MM.1S (cell line): Measurements from ENCODE around the gene BCL3.
A peak's percentile ranks its signal among the peaks of the same experiment; 100 is the strongest.

Source experiments
- DNase-seq: peaks from one replicate; pipeline ENCODE4 v3.0.0-alpha.2; 2015
- H2AFZ ChIP-seq: fragments of 300-600 bp; sonication (generic); 2 replicates; pipeline ENCODE4 v1.6.0; 2016; ENCODE audit warnings: antibody characterized with exemption, low read length
- H3F3A ChIP-seq: fragments of 300-600 bp; sonication (generic); 2 replicates; pipeline ENCODE4 v1.6.1; 2016; ENCODE audit warnings: mild to moderate bottlenecking, antibody characterized with exemption, low read length, moderate library complexity, mixed read lengths; ENCODE audit not compliant: insufficient read depth
- H3K27ac ChIP-seq: fragments of 300-600 bp; sonication (generic); 2 replicates; pipeline ENCODE4 v1.5.1; 2016; ENCODE audit warnings: mild to moderate bottlenecking, low read length
- H3K27me3 ChIP-seq: fragments of 300-600 bp; sonication (generic); replicated peaks from 2 replicates; pipeline ENCODE4 v1.6.0; 2016; ENCODE audit warnings: low read length; ENCODE audit not compliant: insufficient read depth
- H3K36me3 ChIP-seq: fragments of 300-600 bp; sonication (generic); replicated peaks from 2 replicates; pipeline ENCODE4 v1.6.1; 2016; ENCODE audit warnings: mild to moderate bottlenecking, low read length, mixed read lengths; ENCODE audit not compliant: insufficient read depth
- H3K4me1 ChIP-seq: fragments of 300-600 bp; sonication (generic); 2 replicates; pipeline ENCODE4 v1.6.1; 2016; ENCODE audit warnings: low read length, mixed read lengths
- H3K4me2 ChIP-seq: fragments of 300-600 bp; sonication (generic); 2 replicates; pipeline ENCODE4 v1.6.0; 2016; ENCODE audit warnings: low read depth, low read length
- H3K4me3 ChIP-seq: fragments of 300-600 bp; sonication (generic); 2 replicates; pipeline ENCODE4 v1.5.1; 2016; ENCODE audit warnings: low read length, mixed read lengths
- H3K79me2 ChIP-seq: fragments of 300-600 bp; sonication (generic); 2 replicates; pipeline ENCODE4 v1.6.1; 2016; ENCODE audit warnings: mixed run types, low read length, mixed read lengths
- H3K9ac ChIP-seq: fragments of 300-600 bp; sonication (generic); 2 replicates; pipeline ENCODE4 v1.6.1; 2016; ENCODE audit warnings: low read length, mixed read lengths
- H3K9me2 ChIP-seq: fragments of 300-600 bp; sonication (generic); replicated peaks from 2 replicates; pipeline ENCODE4 v1.6.1; 2016; ENCODE audit warnings: mild to moderate bottlenecking, low read length, mixed read lengths; ENCODE audit not compliant: insufficient read depth
- H3K9me3 ChIP-seq: fragments of 300-600 bp; sonication (generic); replicated peaks from 2 replicates; pipeline ENCODE4 v1.6.1; 2016; ENCODE audit warnings: mild to moderate bottlenecking, low read length, mixed read lengths; ENCODE audit not compliant: insufficient read depth
- H4K20me1 ChIP-seq: fragments of 300-600 bp; sonication (generic); 2 replicates; pipeline ENCODE4 v1.6.1; 2016; ENCODE audit warnings: mild to moderate bottlenecking, low read length, moderate library complexity, mixed read lengths; ENCODE audit not compliant: insufficient read depth
- CTCF ChIP-seq: fragments of 300-600 bp; sonication (generic); IDR thresholded peaks from 2 replicates; pipeline ENCODE4 v1.5.1; 2016; ENCODE audit warnings: antibody characterized with exemption, low read length, mixed read lengths
- EZH2 ChIP-seq: fragments of 300-600 bp; sonication (generic); optimal IDR thresholded peaks from 2 replicates; pipeline ENCODE3; 2017; ENCODE audit warnings: low read depth, mild to moderate bottlenecking, antibody characterized with exemption, low read length, mixed read lengths
- EZH2phosphoT487 ChIP-seq: fragments of 300-600 bp; sonication (generic); IDR thresholded peaks from 2 replicates; pipeline ENCODE4 v1.6.1; 2018; ENCODE audit warnings: antibody characterized with exemption, low read length

Gene BCL3

GRCh38 chr19:44747739-44748425 lies 626 bp upstream of the BCL3 start:
- Histone ChIP-seq H4K20me1 (no peaks in the 10 kb centered on the region), H3K4me3 (peak overlapping the region; percentile 80), H3K79me2 (peaks cover 28% of the 10 kb centered on the region), H3K9ac (peak overlapping the region; percentile 86), H3K9me2 (no peaks in the 10 kb centered on the region), H3K36me3 (no peaks in the 10 kb centered on the region), H3K27ac (peak overlapping the region; percentile 97), H3K4me1 (peaks cover 38% of the 10 kb centered on the region), H2AFZ (peak overlapping the region; percentile 93), H3K9me3 (no peaks in the 10 kb centered on the region), H3K27me3 (0 out of 2 replicates have a peak, but pooled peaks cover 11% of the 10 kb centered on the region), H3F3A (peaks cover 17% of the 10 kb centered on the region), H3K4me2 (peak overlapping the region; percentile 100)
- no peak for DNase-seq
- TF ChIP-seq EZH2phosphoT487 (no peak), EZH2 (no peak), CTCF (no peak)

GRCh38 chr19:44749292-44749691 lies 784 bp downstream of the BCL3 start:
- 0 out of 2 replicates have a peak, but pooled peaks cover 11% of the 10 kb centered on the region for H3K27me3 ChIP-seq
- no peaks in the 10 kb centered on the region for H4K20me1 ChIP-seq
- no peaks in the 10 kb centered on the region for H3K9me3 ChIP-seq
- peak overlapping the region; percentile 52; the same call in 1 of the 2 replicates for H3K27ac ChIP-seq
- no peak overlapping the region for H2AFZ ChIP-seq
- DNase-seq, result no peak
- H3K4me1 ChIP-seq, result peaks cover 41% of the 10 kb centered on the region
- H3K36me3 ChIP-seq, result no peaks in the 10 kb centered on the region
- H3K79me2 ChIP-seq, result peaks cover 28% of the 10 kb centered on the region
- H3F3A ChIP-seq, result peaks cover 27% of the 10 kb centered on the region
- TF ChIP-seq EZH2, result no peak
- no peak for TF ChIP-seq EZH2phosphoT487
- TF ChIP-seq CTCF, result no peak
- H3K9me2 ChIP-seq, result no peaks in the 10 kb centered on the region
- peak overlapping the region; percentile 83 for H3K4me2 ChIP-seq
- H3K4me3 ChIP-seq, result peak overlapping the region; percentile 73
- peak overlapping the region; percentile 83 for H3K9ac ChIP-seq

- Histone ChIP-seq H3K4me1 (peaks cover 44% of the 10 kb centered on the region), H3K9ac (peak overlapping the region; percentile 83; the same call in 1 of the 2 replicates), H3F3A (peaks cover 24% of the 10 kb centered on the region), H3K4me3 (no peak overlapping the region), H3K9me2 (no peaks in the 10 kb centered on the region), H3K27ac (no peak overlapping the region), H2AFZ (no peak overlapping the region), H3K79me2 (peaks cover 34% of the 10 kb centered on the region), H3K9me3 (no peaks in the 10 kb centered on the region), H3K27me3 (0 out of 2 replicates have a peak, but pooled peaks cover 11% of the 10 kb centered on the region), H3K4me2 (peak overlapping the region; percentile 83; the same call in 1 of the 2 replicates), H4K20me1 (no peaks in the 10 kb centered on the region), H3K36me3 (no peaks in the 10 kb centered on the region)
- TF ChIP-seq CTCF (no peak), EZH2 (no peak), EZH2phosphoT487 (no peak)
- DNase-seq, result no peak
Measured at GRCh38 chr19:44749994-44750393, 1.5 kb downstream of the BCL3 start.
